Astrocyte (in vitro differentiated cells and primary cell): ENCODE results near the gene TMEM79.

Experiments
- EZH2 ChIP-seq: IDR thresholded peaks from 2 replicates; pipeline ENCODE4 v1.6.1; 2012; ENCODE audit warnings: mild to moderate bottlenecking, low read length, inconsistent platforms; ENCODE audit not compliant: insufficient read depth
- TF ChIP-seq, protein P1 (sequence below): IDR thresholded peaks from 2 replicates; pipeline ENCODE4 v1.5.1; 2011; ENCODE audit warnings: low read depth, mild to moderate bottlenecking, inconsistent platforms, low read length, moderate library complexity; ENCODE audit not compliant: insufficient read depth

DNA sequence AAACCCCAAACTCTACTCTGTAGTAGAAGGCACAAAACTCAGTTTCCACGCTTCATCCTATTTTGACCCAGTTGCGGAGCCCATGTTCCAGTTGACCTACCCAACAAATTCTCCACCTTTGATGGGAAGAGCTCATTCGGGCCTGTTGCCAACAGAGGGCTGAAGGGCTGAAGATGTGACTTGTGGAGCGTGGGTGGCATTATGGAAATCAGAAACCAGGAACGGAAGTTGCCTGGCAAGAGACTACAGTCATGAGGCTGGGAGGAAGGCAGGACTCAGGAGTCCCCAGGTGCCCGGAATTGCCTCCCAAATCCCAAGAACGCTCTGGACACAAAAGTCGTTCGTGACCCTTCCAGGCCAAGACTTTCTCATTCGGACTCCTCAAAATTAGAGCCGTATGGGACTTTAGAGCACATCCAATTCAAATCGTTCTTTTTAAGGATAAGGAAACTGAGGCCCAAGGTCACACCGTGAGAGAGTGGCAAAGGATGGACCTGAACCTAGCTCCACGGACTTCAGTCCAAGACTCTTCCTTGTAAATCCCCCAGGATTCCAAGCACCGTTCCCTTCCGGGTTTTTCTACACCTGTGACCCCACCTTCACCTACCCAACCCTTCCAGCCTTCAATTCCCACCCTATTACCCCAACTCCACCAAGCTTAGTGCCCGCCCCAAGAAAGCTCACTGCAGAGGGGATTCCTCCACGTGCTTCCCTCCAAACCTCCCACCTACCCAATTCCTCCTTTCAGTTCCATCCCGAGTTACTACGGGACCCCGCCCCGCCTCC is 2.2 kb upstream of the TMEM79 start:
- TF ChIP-seq, protein P1, sequence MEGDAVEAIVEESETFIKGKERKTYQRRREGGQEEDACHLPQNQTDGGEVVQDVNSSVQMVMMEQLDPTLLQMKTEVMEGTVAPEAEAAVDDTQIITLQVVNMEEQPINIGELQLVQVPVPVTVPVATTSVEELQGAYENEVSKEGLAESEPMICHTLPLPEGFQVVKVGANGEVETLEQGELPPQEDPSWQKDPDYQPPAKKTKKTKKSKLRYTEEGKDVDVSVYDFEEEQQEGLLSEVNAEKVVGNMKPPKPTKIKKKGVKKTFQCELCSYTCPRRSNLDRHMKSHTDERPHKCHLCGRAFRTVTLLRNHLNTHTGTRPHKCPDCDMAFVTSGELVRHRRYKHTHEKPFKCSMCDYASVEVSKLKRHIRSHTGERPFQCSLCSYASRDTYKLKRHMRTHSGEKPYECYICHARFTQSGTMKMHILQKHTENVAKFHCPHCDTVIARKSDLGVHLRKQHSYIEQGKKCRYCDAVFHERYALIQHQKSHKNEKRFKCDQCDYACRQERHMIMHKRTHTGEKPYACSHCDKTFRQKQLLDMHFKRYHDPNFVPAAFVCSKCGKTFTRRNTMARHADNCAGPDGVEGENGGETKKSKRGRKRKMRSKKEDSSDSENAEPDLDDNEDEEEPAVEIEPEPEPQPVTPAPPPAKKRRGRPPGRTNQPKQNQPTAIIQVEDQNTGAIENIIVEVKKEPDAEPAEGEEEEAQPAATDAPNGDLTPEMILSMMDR: no peak
- no peak for TF ChIP-seq EZH2
